BJ (cell line): ENCODE measurements around the gene COL5A1. TPM values are rescaled to one million over a fixed set of nuclear protein-coding genes. Genes with fewer than 3 reads are reported as not detected.

Source experiments
- CTCF ChIA-PET: fragments of 350-600 bp; formaldehyde crosslinking; extraction: SDS; loops from one replicate; lab custom pipeline; 2021; ENCODE audit warnings: antibody characterized with exemption, inconsistent platforms; lab: Yijun Ruan, JAX
- POLR2A ChIA-PET: fragments of 300-600 bp; sonication (Branson Sonifier 250); formaldehyde crosslinking; extraction: SDS; loops from one replicate; lab custom pipeline; 2021; ENCODE audit warnings: antibody characterized with exemption; lab: Charles Lee
- DNase-seq: peaks from one replicate; pipeline ENCODE4 v3.0.0-alpha.2; 2011; ENCODE audit warnings: low read depth
- H3K27me3 ChIP-seq: 2 replicates; pipeline ENCODE4 v1.6.0; 2011; ENCODE audit warnings: low read length; ENCODE audit not compliant: control insufficient read depth, insufficient read depth
- H3K36me3 ChIP-seq: 2 replicates; pipeline ENCODE4 v1.5.1; 2011; ENCODE audit warnings: low read length; ENCODE audit not compliant: control insufficient read depth, insufficient read depth
- H3K4me3 ChIP-seq: 2 replicates; pipeline ENCODE4 v1.5.1; 2011; ENCODE audit warnings: low read depth, mild to moderate bottlenecking, control low read depth, low read length
- polyA plus RNA-seq: library from polyadenylated mRNA; depleted of rRNA; stranded (reverse); fragments of >200 nt; gene quantifications from 2 replicates; pipeline ENCODE4 v1.2.3, GENCODE V29; 2011
- TF ChIP-seq, protein P1 (sequence below): IDR thresholded peaks from 2 replicates; pipeline ENCODE4 v1.5.1; 2011; ENCODE audit warnings: low read depth, mild to moderate bottlenecking, control low read depth, inconsistent platforms, low read length, moderate library complexity; ENCODE audit not compliant: insufficient read depth

Gene COL5A1
- polyA plus RNA-seq, 1 experiment: 251 TPM

DNA sequence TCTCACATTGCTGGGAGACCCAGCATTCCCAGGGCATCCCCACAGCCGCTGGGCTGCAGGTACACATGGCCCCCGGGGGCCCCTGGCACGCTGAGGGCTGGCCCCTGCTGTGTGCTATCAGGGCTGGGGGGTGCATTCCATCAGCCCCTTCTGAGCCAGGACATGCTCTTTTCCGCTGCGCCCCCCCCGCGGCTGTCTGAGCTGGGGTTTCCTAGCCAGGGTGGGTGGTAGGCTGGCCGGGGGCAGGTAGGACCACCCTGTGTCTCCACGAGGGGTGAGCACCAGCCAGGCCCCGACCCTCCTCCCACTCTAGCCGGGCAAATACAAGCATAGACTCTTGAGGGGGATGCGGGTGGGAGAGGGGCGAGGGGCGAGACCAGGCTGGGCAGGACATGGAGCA, 180.9 kb downstream of the COL5A1 start:
- POLR2A ChIA-PET: no interaction called here
- Histone ChIP-seq H3K27me3 (no peaks in the 10 kb centered on the region), H3K36me3 (peaks cover 91% of the 10 kb centered on the region), H3K4me3 (no peak overlapping the region)
- CTCF ChIA-PET: interaction anchor here (0.9 kb wide), 1 partner anchor 8 kb away, joined by 3 read pairs; no protein-coding TSS in a partner anchor
- TF ChIP-seq, protein P1, sequence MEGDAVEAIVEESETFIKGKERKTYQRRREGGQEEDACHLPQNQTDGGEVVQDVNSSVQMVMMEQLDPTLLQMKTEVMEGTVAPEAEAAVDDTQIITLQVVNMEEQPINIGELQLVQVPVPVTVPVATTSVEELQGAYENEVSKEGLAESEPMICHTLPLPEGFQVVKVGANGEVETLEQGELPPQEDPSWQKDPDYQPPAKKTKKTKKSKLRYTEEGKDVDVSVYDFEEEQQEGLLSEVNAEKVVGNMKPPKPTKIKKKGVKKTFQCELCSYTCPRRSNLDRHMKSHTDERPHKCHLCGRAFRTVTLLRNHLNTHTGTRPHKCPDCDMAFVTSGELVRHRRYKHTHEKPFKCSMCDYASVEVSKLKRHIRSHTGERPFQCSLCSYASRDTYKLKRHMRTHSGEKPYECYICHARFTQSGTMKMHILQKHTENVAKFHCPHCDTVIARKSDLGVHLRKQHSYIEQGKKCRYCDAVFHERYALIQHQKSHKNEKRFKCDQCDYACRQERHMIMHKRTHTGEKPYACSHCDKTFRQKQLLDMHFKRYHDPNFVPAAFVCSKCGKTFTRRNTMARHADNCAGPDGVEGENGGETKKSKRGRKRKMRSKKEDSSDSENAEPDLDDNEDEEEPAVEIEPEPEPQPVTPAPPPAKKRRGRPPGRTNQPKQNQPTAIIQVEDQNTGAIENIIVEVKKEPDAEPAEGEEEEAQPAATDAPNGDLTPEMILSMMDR: no peak
- DNase-seq: no peak

DNA sequence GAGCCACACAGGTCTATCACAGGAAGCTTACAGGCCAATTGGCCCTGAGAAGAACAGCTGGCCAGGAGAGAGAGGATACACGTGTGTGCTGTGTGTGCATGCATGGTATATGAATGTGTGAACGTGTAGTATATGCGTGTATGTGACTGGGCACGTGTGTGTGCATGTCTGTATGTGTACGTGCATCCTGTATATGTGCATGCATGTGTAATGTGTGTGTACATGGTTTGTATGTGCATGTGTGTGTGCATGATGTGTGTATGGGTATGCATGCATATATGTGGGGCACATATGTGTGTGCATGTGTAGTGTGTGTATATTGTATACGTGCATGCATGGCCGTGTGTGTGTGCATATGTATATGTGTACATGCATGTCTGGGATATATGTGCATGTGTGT, 182.0 kb downstream of the COL5A1 start:
- ChIA-PET CTCF (interaction anchor here (0.9 kb wide), 1 partner anchor 9 kb away, joined by 3 read pairs; no protein-coding TSS in a partner anchor), POLR2A (no interaction called here)
- DNase-seq: no peak
- TF ChIP-seq, protein P1: no peak
- Histone ChIP-seq H3K4me3 (no peak overlapping the region), H3K36me3 (peaks cover 91% of the 10 kb centered on the region), H3K27me3 (no peaks in the 10 kb centered on the region)

DNA sequence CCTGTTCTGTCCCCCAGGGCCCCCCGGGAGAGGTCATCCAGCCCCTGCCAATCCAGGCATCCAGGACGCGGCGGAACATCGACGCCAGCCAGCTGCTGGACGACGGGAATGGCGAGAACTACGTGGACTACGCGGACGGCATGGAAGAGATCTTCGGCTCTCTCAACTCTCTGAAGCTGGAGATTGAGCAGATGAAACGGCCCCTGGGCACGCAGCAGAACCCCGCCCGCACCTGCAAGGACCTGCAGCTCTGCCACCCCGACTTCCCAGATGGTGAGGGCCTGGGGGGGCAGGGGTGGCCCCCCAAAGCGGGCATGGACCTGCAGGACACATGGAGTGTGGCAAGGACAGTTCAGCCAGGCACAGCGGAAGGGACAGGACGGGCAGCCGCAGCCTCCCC, 183.0 kb downstream of the COL5A1 start:
- CTCF ChIA-PET: interaction anchor here (1.1 kb wide), 1 partner anchor 9 kb away, joined by 3 read pairs; no protein-coding TSS in a partner anchor

DNA sequence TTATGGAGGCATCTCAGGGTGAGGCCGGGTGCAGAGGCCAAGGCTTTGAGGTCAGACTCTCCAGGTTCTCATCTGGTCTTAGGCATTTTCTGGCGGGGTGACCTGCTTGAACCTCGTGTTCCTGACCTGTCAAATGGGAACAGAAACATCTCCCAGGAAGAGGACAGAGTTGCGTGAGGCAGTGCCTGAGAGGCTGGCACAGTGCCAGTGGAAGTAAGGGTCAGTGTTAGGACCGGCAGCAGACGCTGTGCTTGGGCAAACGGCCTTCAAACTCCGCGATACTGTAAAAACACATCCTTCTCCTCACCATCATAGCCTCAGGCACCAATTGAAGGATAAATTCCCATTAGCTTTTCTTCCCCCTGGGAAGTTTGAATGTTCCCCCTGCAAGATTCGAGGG, 183.4 kb downstream of the COL5A1 start:
- ChIA-PET CTCF (interaction anchor here (1.1 kb wide), 1 partner anchor 9 kb away, joined by 3 read pairs; no protein-coding TSS in a partner anchor), POLR2A (no interaction called here)
- no peak for DNase-seq
- no peak overlapping the region for H3K4me3 ChIP-seq
- TF ChIP-seq, protein P1: no peak
- peaks cover 89% of the 10 kb centered on the region for H3K36me3 ChIP-seq
- H3K27me3 ChIP-seq: no peaks in the 10 kb centered on the region

More for the DNA sequence above, 183.0 kb downstream of the COL5A1 start:
- POLR2A ChIA-PET: no interaction called here
- Histone ChIP-seq H3K4me3 (no peak overlapping the region), H3K27me3 (no peaks in the 10 kb centered on the region), H3K36me3 (peaks cover 89% of the 10 kb centered on the region)
- TF ChIP-seq, protein P1: no peak
- DNase-seq: no peak

DNA sequence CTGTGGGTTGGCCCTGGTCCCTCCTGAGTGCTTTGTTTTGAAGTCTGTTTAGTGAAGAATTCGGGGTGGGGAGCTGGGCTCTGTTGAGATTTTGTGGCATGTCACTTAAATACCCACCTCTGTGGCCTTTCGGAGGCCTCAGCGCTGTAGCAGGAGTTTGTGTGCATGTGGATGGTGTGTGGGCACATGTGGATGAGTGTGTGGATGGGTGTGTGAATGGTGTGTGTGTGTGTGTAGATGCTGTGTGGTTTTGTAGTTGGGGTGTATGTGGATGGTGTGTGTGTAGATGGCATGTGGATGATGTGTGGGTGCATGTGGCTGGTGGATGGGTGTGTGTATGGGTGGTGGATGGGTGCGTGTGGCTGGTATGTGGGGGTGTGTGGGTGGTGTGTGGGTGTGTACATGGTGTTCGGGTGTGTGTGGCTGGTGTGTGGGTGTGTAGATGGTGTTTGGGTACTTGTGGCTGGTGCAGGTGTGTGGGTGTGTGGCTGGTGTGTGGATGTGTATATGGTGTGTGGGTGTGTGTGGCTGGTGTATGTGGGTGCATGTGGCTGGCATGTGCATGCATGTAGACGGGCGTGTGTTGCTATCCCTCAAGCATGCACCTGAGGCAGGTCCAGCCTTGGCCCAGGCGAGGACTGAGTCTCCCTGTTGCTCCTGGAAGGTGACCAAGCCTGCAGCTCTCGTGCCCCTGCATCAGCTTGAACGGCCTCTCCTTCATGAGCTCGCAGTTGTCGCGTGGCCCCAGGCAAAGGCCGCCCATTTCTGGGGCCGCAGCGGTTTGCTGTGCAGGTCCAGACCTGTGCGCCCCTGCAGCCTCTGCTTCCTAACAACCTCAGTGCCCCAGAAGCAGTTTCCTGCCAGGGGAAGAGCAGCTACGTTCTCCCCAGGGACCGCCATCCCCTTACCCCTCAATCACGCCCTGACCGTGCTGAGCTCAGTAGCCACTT, 185.0 kb downstream of the COL5A1 start:
- no peak for DNase-seq
- ChIA-PET CTCF (interaction anchor here (2.2 kb wide), 1 partner anchor 15 kb away, joined by 6 read pairs; no protein-coding TSS in a partner anchor), POLR2A (no interaction called here)
- Histone ChIP-seq H3K36me3 (peaks cover 88% of the 10 kb centered on the region), H3K4me3 (no peak overlapping the region), H3K27me3 (no peaks in the 10 kb centered on the region)
- TF ChIP-seq, protein P1: no peak
